IPS-18c (cell line): ENCODE results near the gene NME2.
"Not testable (repeated sequence)": the region's sequence is repeated elsewhere in the genome, so short reads cannot be mapped to it uniquely, and the experiment has no call there.

Source experiments
- H3K4me3 ChIP-seq: 2 replicates; pipeline ENCODE4 v1.7.0; 2013; ENCODE audit warnings: low read depth, mild to moderate bottlenecking, low read length, moderate library complexity; ENCODE audit not compliant: insufficient read depth
- H3K9me3 ChIP-seq: one replicate; pipeline ENCODE4 v1.6.1; 2013; ENCODE audit warnings: mild to moderate bottlenecking, low read length, moderate library complexity; ENCODE audit not compliant: control insufficient read depth, insufficient read depth

The NME2 gene

GRCh38 chr17:51166198-51166986 lies at the start of gene NME2:
Gene NME2, plus strand, starts transcription at chr17:51166411. Its CDS starts 420 bp downstream, at chr17:51166831.
- peaks cover 3% of the 10 kb centered on the region for H3K9me3 ChIP-seq
- peak within 1 kb of the TSS; percentile 96 for H3K4me3 ChIP-seq

- no peak overlapping the region; the same call in 1 of the 2 replicates for H3K4me3 ChIP-seq
- H3K9me3 ChIP-seq, result no peaks in the 10 kb centered on the region
Observed at GRCh38 chr17:51118330-51119195, 47.6 kb upstream of the NME2 start.

GRCh38 chr17:51119415-51120356 lies 46.5 kb upstream of the NME2 start:
- Histone ChIP-seq H3K4me3 (peak overlapping the region; percentile 84), H3K9me3 (no peaks in the 10 kb centered on the region)

- Histone ChIP-seq H3K9me3 (no peaks in the 10 kb centered on the region), H3K4me3 (peak overlapping the region; percentile 84)
Observed at GRCh38 chr17:51120357-51120738, 45.9 kb upstream of the NME2 start.

- Histone ChIP-seq H3K4me3 (peak within 1 kb of the TSS; percentile 84), H3K9me3 (no peaks in the 10 kb centered on the region)
Observed at GRCh38 chr17:51120739-51121619, 45.2 kb upstream of the NME2 start, which contains the start of gene SPAG9. Gene SPAG9, minus strand, starts transcription at chr17:51120868. Its CDS starts 212 bp downstream, at chr17:51120656.

- H3K4me3 ChIP-seq, result peak overlapping the region; percentile 63
- no peaks in the 10 kb centered on the region for H3K9me3 ChIP-seq
Observed at GRCh38 chr17:51121620-51122472, 44.4 kb upstream of the NME2 start.

- not testable (repeated sequence) for H3K4me3 ChIP-seq, H3K9me3 ChIP-seq
Observed at GRCh38 chr17:51122473-51123115, 43.6 kb upstream of the NME2 start.

- H3K4me3 ChIP-seq, result no peak overlapping the region
- no peaks in the 10 kb centered on the region for H3K9me3 ChIP-seq
Observed at GRCh38 chr17:51124640-51125503, 41.3 kb upstream of the NME2 start.

- Histone ChIP-seq H3K4me3 (no peak overlapping the region), H3K9me3 (no peaks in the 10 kb centered on the region)
Observed at GRCh38 chr17:51128076-51128475, 38.1 kb upstream of the NME2 start.

GRCh38 chr17:51132964-51133319 lies 33.3 kb upstream of the NME2 start:
- Histone ChIP-seq H3K4me3 (no peak overlapping the region), H3K9me3 (no peaks in the 10 kb centered on the region)

- H3K4me3 ChIP-seq, result no peak overlapping the region
- no peaks in the 10 kb centered on the region for H3K9me3 ChIP-seq
Observed at GRCh38 chr17:51133365-51133764, 32.8 kb upstream of the NME2 start.

- H3K4me3 ChIP-seq, result no peak overlapping the region
- no peaks in the 10 kb centered on the region for H3K9me3 ChIP-seq
Observed at GRCh38 chr17:51135956-51136355, 30.3 kb upstream of the NME2 start.

- peaks cover 2% of the 10 kb centered on the region for H3K9me3 ChIP-seq
- no peak overlapping the region for H3K4me3 ChIP-seq
Observed at GRCh38 chr17:51142597-51142996, 23.6 kb upstream of the NME2 start.

- H3K9me3 ChIP-seq, result peaks cover 2% of the 10 kb centered on the region
- H3K4me3 ChIP-seq, result no peak overlapping the region
Observed at GRCh38 chr17:51144266-51145022, 21.8 kb upstream of the NME2 start.
